ENCODE results near the gene SLC29A3. TPM values are rescaled to one million over a fixed set of nuclear protein-coding genes. Genes with fewer than 3 reads are reported as not detected.

SLC29A3 gene
- total RNA-seq, 1 experiment from 2014 or later = 9.2 TPM

- Histone ChIP-seq H4K8ac (replicated peaks; ENCODE audit: insufficient read length, low read depth, low read length) (no peak overlapping the region), H4K91ac (ENCODE audit: insufficient read length, low read depth, low read length) (no peak overlapping the region), H3K79me2 (ENCODE audit: insufficient read depth, low read length) (no peaks in the 10 kb centered on the region), H3K9ac (ENCODE audit: extremely low read depth, insufficient read length, low read length) (no peak overlapping the region), H2BK20ac (ENCODE audit: low read depth, low read length, poor library complexity, severe bottlenecking) (no peak overlapping the region), H3K23me2 (ENCODE audit: insufficient read length, low read depth, low read length, poor library complexity, severe bottlenecking) (no peaks in the 10 kb centered on the region), H3K4me1 (ENCODE audit: insufficient read depth, low read length) (no peaks in the 10 kb centered on the region), H2BK15ac (ENCODE audit: low read depth, low read length) (no peak overlapping the region), H2BK5ac (ENCODE audit: insufficient read length, low read length) (no peak overlapping the region), H3K9me3 (ENCODE audit: control insufficient read depth, low read depth, low read length) (no peaks in the 10 kb centered on the region), H2AK5ac (ENCODE audit: insufficient read length, low read length) (no peak overlapping the region), H3K4ac (ENCODE audit: low read depth, low read length) (no peak overlapping the region), H3K23ac (ENCODE audit: insufficient read length, low read depth, low read length) (no peak overlapping the region), H2BK120ac (ENCODE audit: low read depth, low read length, poor library complexity, severe bottlenecking) (no peak overlapping the region), H2BK12ac (ENCODE audit: insufficient read length, low read depth, low read length) (no peak overlapping the region), H3K4me2 (ENCODE audit: insufficient read depth, insufficient read length, low read length) (no peak overlapping the region), H3T11ph (ENCODE audit: low read length) (no peak overlapping the region), H2AFZ (ENCODE audit: low read length) (no peak overlapping the region), H3K56ac (ENCODE audit: insufficient read length, low read depth, low read length) (no peak overlapping the region), H3K14ac (ENCODE audit: insufficient read depth, low read length) (no peak overlapping the region), H3K27ac (ENCODE audit: insufficient read length, low read depth, low read length) (no peak overlapping the region), H3K79me1 (ENCODE audit: insufficient read depth, low read depth, low read length, poor library complexity, severe bottlenecking) (no peaks in the 10 kb centered on the region), H4K20me1 (ENCODE audit: control insufficient read depth, insufficient read depth, insufficient read length) (no peaks in the 10 kb centered on the region), H3K18ac (ENCODE audit: insufficient read length, low read depth, low read length) (no peak overlapping the region), H4K5ac (ENCODE audit: insufficient read length, low read depth, low read length) (no peak overlapping the region), H3K27me3 (ENCODE audit: insufficient read depth, low read length) (no peaks in the 10 kb centered on the region)
- no peak overlapping the region for H3K27ac Mint-ChIP-seq
- H3K4me1 Mint-ChIP-seq = peaks cover under 1% of the 10 kb centered on the region in 2 experiments; a peak in 2 of 4 replicates
- no CpG with 5 or more reads among the region's 1 CpG for WGBS (ENCODE audit: extremely low coverage, insufficient read length, low lambda C conversion rate)
- TF ChIP-seq CTCF (conservative IDR thresholded peaks at IDR 0.05) = no peak
- H3K9me3 Mint-ChIP-seq = no peaks in the 10 kb centered on the region; a peak in 1 of 5 replicates
- no peak overlapping the region for H3K4me3 Mint-ChIP-seq
- H3K27me3 Mint-ChIP-seq (ENCODE audit: low read depth) = peaks cover 9% of the 10 kb centered on the region
- no peak for DNase-seq
- no peaks in the 10 kb centered on the region for H3K36me3 Mint-ChIP-seq (ENCODE audit: insufficient read depth in 1 of 3, low read depth in 3 of 3)
Measured at GRCh38 chr10:71382757-71383156, 63.7 kb downstream of the SLC29A3 start.

Data from H9 (cell line).